Endothelial cell (in vitro differentiated cells): ENCODE data around the gene MSANTD2. TPM values are rescaled to one million over a fixed set of nuclear protein-coding genes. Genes with fewer than 3 reads are reported as not detected.

Experiments used
- DNase-seq: peaks from one replicate; pipeline ENCODE4 v3.0.0; 2021; ENCODE audit warnings: low spot score
- H3K27ac Mint-ChIP-seq: one replicate; pipeline ENCODE4 v1.8.0; 2021; ENCODE audit warnings: mixed read lengths, inconsistent platforms; ENCODE audit not compliant: unreplicated experiment
- H3K27me3 Mint-ChIP-seq: one replicate; pipeline ENCODE4 v1.8.0; 2021; ENCODE audit warnings: mild to moderate bottlenecking, moderate library complexity, mixed read lengths, inconsistent platforms; ENCODE audit not compliant: unreplicated experiment
- H3K36me3 Mint-ChIP-seq: one replicate; pipeline ENCODE4 v1.8.0; 2021; ENCODE audit warnings: mild to moderate bottlenecking, low read depth, mixed read lengths, inconsistent platforms; ENCODE audit not compliant: unreplicated experiment
- H3K4me1 Mint-ChIP-seq: one replicate; pipeline ENCODE4 v1.8.0; 2021; ENCODE audit warnings: mild to moderate bottlenecking, mixed read lengths, inconsistent platforms; ENCODE audit not compliant: unreplicated experiment
- H3K4me3 Mint-ChIP-seq: one replicate; pipeline ENCODE4 v1.8.0; 2021; ENCODE audit warnings: mild to moderate bottlenecking, mixed read lengths, inconsistent platforms; ENCODE audit not compliant: unreplicated experiment
- H3K9me3 Mint-ChIP-seq: one replicate; pipeline ENCODE4 v1.8.0; 2021; ENCODE audit warnings: mixed read lengths, inconsistent platforms; ENCODE audit not compliant: unreplicated experiment
- total RNA-seq: library from RNA; stranded (reverse); fragmentation: NEBNext Ultra II Directional; extraction: Animal tissue kit (Norgen Biotek cat#: 25700); gene quantifications from one replicate; pipeline ENCODE4 v1.2.1, GENCODE V29; 2021; ENCODE audit not compliant: unreplicated experiment
- TF ChIP-seq, protein P1 (sequence below): fragments of 200-600 bp; sonication (generic); IDR thresholded peaks from one replicate; pipeline ENCODE4 v1.5.0; 2021; ENCODE audit warnings: antibody characterized with exemption; ENCODE audit not compliant: unreplicated experiment

The MSANTD2 gene
- total RNA-seq, 1 donor from 2014 or later: 32.4 TPM

DNA sequence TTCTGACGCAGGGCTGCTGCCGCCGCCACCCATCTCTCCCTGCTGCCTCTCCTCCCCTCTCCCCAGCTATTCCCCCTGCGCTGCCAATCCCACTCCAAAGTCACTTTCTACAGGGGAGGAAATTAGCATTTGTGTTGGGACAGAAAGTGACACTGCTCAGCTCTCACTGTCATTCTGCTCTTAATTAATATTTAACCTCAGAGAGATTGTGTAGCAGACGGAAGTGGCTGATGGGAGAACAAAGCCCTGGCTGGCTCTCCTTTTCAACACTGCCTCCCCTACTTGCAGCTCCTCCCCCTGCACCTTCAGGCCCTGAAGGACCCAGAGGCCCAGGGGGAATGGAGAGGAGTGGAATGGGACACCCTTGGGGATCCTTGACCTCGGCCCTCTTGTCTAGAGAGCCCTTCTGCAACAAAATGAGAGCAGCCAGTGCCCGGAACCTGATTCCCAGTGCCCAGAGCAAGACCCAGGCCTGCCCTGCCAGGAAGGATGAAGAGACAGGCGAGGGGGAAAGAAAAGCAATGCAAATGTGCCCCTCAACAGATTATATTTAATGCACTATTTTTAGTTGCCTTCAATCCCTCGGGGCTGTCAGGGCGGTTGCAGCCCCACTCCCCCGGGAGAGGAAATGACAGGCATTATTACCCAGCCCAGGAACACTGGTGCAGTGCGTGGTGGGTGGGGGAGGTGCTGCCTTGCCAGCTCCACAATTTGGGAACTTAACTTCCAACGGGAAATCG lies 75.1 kb downstream of the MSANTD2 start:
- peaks cover 4% of the 10 kb centered on the region for H3K36me3 Mint-ChIP-seq
- TF ChIP-seq, protein P1, sequence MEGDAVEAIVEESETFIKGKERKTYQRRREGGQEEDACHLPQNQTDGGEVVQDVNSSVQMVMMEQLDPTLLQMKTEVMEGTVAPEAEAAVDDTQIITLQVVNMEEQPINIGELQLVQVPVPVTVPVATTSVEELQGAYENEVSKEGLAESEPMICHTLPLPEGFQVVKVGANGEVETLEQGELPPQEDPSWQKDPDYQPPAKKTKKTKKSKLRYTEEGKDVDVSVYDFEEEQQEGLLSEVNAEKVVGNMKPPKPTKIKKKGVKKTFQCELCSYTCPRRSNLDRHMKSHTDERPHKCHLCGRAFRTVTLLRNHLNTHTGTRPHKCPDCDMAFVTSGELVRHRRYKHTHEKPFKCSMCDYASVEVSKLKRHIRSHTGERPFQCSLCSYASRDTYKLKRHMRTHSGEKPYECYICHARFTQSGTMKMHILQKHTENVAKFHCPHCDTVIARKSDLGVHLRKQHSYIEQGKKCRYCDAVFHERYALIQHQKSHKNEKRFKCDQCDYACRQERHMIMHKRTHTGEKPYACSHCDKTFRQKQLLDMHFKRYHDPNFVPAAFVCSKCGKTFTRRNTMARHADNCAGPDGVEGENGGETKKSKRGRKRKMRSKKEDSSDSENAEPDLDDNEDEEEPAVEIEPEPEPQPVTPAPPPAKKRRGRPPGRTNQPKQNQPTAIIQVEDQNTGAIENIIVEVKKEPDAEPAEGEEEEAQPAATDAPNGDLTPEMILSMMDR: no peak
- H3K27me3 Mint-ChIP-seq: peaks cover 15% of the 10 kb centered on the region
- H3K4me1 Mint-ChIP-seq: peaks cover 40% of the 10 kb centered on the region
- H3K27ac Mint-ChIP-seq: no peak overlapping the region
- no peak overlapping the region for H3K4me3 Mint-ChIP-seq
- H3K9me3 Mint-ChIP-seq: no peaks in the 10 kb centered on the region
- no peak for DNase-seq

DNA sequence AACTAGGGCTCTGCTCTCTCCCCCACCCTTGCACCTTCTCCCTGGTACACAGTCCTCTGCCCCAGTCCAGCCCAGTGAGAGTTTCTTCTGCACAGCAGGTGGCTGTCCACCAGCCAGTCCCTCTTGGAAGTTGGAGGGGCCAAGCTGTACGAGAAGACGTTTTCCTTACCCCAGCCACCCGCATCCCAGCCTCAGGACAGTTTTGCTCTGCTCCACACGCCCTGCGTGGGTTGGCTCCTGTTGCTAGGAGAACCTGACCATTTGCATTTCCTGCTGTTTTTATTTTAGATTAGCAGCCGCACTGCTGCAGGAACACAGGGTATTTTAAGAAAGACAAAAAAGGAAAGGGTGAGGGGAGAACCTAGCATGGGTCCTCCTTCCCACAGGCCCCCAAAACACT lies 78.0 kb downstream of the MSANTD2 start:
- no peak for DNase-seq
- H3K4me3 Mint-ChIP-seq: no peak overlapping the region
- H3K4me1 Mint-ChIP-seq: peaks cover 52% of the 10 kb centered on the region
- H3K9me3 Mint-ChIP-seq: no peaks in the 10 kb centered on the region
- H3K27ac Mint-ChIP-seq: no peak overlapping the region
- H3K36me3 Mint-ChIP-seq: peaks cover 4% of the 10 kb centered on the region
- TF ChIP-seq, protein P1: no peak
- H3K27me3 Mint-ChIP-seq: peaks cover 27% of the 10 kb centered on the region

DNA sequence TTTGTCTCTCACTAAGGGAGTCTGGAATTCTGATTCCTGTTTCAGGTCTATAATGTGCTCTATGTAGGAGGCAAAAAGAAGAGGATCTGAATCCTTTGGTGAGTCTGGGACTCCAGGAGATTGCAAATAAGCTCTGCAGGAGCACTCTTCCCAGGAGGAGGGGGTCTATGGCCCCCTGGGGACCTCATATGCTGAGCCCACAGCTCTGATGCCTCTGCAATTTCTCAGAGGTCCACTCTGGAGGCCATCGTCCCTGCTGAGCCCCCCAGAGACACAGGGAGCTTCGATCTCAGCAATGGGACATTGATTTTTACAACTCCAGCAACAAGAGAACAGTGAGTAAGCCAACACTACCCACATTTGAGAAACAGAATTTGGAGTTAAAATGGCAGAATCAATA lies 80.7 kb downstream of the MSANTD2 start:
- H3K9me3 Mint-ChIP-seq: no peaks in the 10 kb centered on the region
- H3K4me3 Mint-ChIP-seq: no peak overlapping the region
- TF ChIP-seq, protein P1: no peak
- DNase-seq: no peak
- no peak overlapping the region for H3K27ac Mint-ChIP-seq
- no peaks in the 10 kb centered on the region for H3K36me3 Mint-ChIP-seq
- peaks cover 19% of the 10 kb centered on the region for H3K27me3 Mint-ChIP-seq
- peaks cover 35% of the 10 kb centered on the region for H3K4me1 Mint-ChIP-seq

DNA sequence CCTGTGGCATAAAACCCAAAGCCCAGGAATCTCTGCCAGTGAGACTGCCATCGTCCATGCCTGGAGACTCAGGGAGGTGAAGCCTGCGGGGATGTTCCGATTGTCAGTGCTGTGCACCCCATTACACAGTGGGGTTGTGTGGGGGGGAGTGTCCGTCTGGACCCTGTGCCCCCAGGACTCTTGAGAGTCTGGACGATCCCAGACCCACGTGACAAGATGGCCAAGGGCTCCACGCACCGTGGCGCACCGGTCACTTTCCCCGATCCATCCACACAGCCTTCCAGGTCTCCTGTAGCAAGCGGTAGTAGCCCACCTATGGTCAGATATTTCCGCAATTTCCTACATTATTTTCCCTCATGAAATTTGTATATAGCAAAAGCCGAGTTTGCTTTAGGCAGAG lies 81.4 kb downstream of the MSANTD2 start:
- TF ChIP-seq, protein P1: no peak
- Mint-ChIP-seq H3K4me1 (peaks cover 28% of the 10 kb centered on the region), H3K4me3 (no peak overlapping the region), H3K36me3 (no peaks in the 10 kb centered on the region), H3K27ac (no peak overlapping the region), H3K9me3 (no peaks in the 10 kb centered on the region), H3K27me3 (peaks cover 17% of the 10 kb centered on the region)
- no peak for DNase-seq
